ENCODE measurements around the gene FOXL1. TPM values are rescaled to one million over a fixed set of nuclear protein-coding genes. Genes with fewer than 3 reads are reported as not detected.

FOXL1 gene
- total and polyA plus RNA-seq, 9 donors = 0.10 to 1.3 (median 0.44) TPM; not detected in 1

GRCh38 chr16:86590501-86591144 is 12.3 kb downstream of the FOXL1 start:
- no peak overlapping the region for H3K4me3 ChIP-seq

GRCh38 chr16:86591270-86591669 is 12.9 kb downstream of the FOXL1 start:
- H3K27ac ChIP-seq = no peak overlapping the region
- H3K36me3 ChIP-seq = no peaks in the 10 kb centered on the region
- TF ChIP-seq POLR2A (IDR thresholded peaks at IDR 0.05) = no peak
- no peak for TF ChIP-seq CTCF (IDR thresholded peaks at IDR 0.05)
- no peak for TF ChIP-seq EP300 (IDR thresholded peaks at IDR 0.05)
- no peak overlapping the region for H3K4me3 ChIP-seq
- no peaks in the 10 kb centered on the region for H3K4me1 ChIP-seq (ENCODE audit: insufficient read depth)
- no peak for DNase-seq
- H3K9me3 ChIP-seq = no peaks in the 10 kb centered on the region
- H3K27me3 ChIP-seq = no peaks in the 10 kb centered on the region
- WGBS, 3 donors = 93 to 95% (median 95%) methylated on average over 4 of the region's 4 CpGs
- intact Hi-C loops (cut with DNase I) = loop anchor here in 1 of 4 donors (10.0 kb wide), 1 partner anchor 274 kb away; no protein-coding TSS in a partner anchor

More at GRCh38 chr16:86590501-86591144, 12.3 kb downstream of the FOXL1 start:
- intact Hi-C loops (cut with DNase I) = loop anchor here in 1 of 4 donors (10.0 kb wide), 1 partner anchor 274 kb away; no protein-coding TSS in a partner anchor
- DNase-seq = no peak
- Histone ChIP-seq H3K27me3 (no peaks in the 10 kb centered on the region), H3K27ac (no peak overlapping the region), H3K4me1 (ENCODE audit: insufficient read depth) (no peaks in the 10 kb centered on the region), H3K36me3 (no peaks in the 10 kb centered on the region), H3K9me3 (no peaks in the 10 kb centered on the region)
- TF ChIP-seq EP300 (IDR thresholded peaks at IDR 0.05) = no peak
- no peak for TF ChIP-seq CTCF (IDR thresholded peaks at IDR 0.05)
- no peak for TF ChIP-seq POLR2A (IDR thresholded peaks at IDR 0.05)
- 81 to 86% (median 81%) methylated on average over 4 of the region's 4 CpGs for WGBS, 3 donors

- Histone ChIP-seq H3K4me3 (no peak overlapping the region), H3K27me3 (no peaks in the 10 kb centered on the region), H3K9me3 (no peaks in the 10 kb centered on the region), H3K36me3 (no peaks in the 10 kb centered on the region), H3K4me1 (ENCODE audit: insufficient read depth) (no peaks in the 10 kb centered on the region), H3K27ac (no peak overlapping the region)
- no peak for DNase-seq
- TF ChIP-seq CTCF (IDR thresholded peaks at IDR 0.05) (no peak), POLR2A (IDR thresholded peaks at IDR 0.05) (no peak)
- intact Hi-C loops (cut with DNase I) = loop anchor here in 1 of 4 donors (10.0 kb wide), 1 partner anchor 271 kb away; no protein-coding TSS in a partner anchor
- WGBS, 3 donors = 38 to 43% (median 41%) methylated on average over 13 of the region's 13 CpGs
These were observed 15.7 kb downstream of the FOXL1 start for GRCh38 chr16:86593913-86594620.

GRCh38 chr16:86594721-86595120 is 16.4 kb downstream of the FOXL1 start:
- WGBS, 3 donors = 34 to 47% (median 36%) methylated on average over 8 of the region's 8 CpGs
- no peaks in the 10 kb centered on the region for H3K27me3 ChIP-seq

More at GRCh38 chr16:86594721-86595120, 16.4 kb downstream of the FOXL1 start:
- no peaks in the 10 kb centered on the region for H3K9me3 ChIP-seq
- intact Hi-C loops (cut with DNase I) = loop anchor here in 1 of 4 donors (10.0 kb wide), 1 partner anchor 270 kb away; no protein-coding TSS in a partner anchor
- no peak for DNase-seq
- no peak overlapping the region for H3K4me3 ChIP-seq
- H3K27ac ChIP-seq = no peak overlapping the region
- no peak for TF ChIP-seq CTCF (IDR thresholded peaks at IDR 0.05)
- no peak for TF ChIP-seq EP300 (IDR thresholded peaks at IDR 0.05)
- TF ChIP-seq POLR2A (IDR thresholded peaks at IDR 0.05) = no peak
- H3K36me3 ChIP-seq = no peaks in the 10 kb centered on the region
- H3K4me1 ChIP-seq (ENCODE audit: insufficient read depth) = no peaks in the 10 kb centered on the region

Measured in ovary (tissue), 9 donors.